BE2C (cell line): Measurements from ENCODE around the gene SUCLA2.

Experiments used
- DNase-seq: peaks from one replicate; pipeline ENCODE4 v3.0.0-alpha.2; 2020
- H3K27me3 ChIP-seq: fragments of 250-450 bp; sonication (Bioruptor Pico); 2 replicates; pipeline ENCODE4 v1.5.1; 2020; ENCODE audit warnings: mild to moderate bottlenecking
- H3K36me3 ChIP-seq: fragments of 250-450 bp; sonication (Bioruptor Pico); 2 replicates; pipeline ENCODE4 v1.5.1; 2020; ENCODE audit warnings: mild to moderate bottlenecking
- H3K4me1 ChIP-seq: fragments of 250-450 bp; sonication (Bioruptor Pico); 2 replicates; pipeline ENCODE4 v1.5.1; 2020
- H3K4me3 ChIP-seq: 2 replicates; pipeline ENCODE4 v1.5.1; 2011; ENCODE audit warnings: low read depth, low read length
- H3K9me3 ChIP-seq: fragments of 250-450 bp; sonication (Bioruptor Pico); 2 replicates; pipeline ENCODE4 v1.5.1; 2020
- CTCF ChIP-seq: IDR thresholded peaks from 2 replicates; pipeline ENCODE4 v1.5.1; 2012; ENCODE audit warnings: mild to moderate bottlenecking, low read depth, low read length

The SUCLA2 gene

DNA sequence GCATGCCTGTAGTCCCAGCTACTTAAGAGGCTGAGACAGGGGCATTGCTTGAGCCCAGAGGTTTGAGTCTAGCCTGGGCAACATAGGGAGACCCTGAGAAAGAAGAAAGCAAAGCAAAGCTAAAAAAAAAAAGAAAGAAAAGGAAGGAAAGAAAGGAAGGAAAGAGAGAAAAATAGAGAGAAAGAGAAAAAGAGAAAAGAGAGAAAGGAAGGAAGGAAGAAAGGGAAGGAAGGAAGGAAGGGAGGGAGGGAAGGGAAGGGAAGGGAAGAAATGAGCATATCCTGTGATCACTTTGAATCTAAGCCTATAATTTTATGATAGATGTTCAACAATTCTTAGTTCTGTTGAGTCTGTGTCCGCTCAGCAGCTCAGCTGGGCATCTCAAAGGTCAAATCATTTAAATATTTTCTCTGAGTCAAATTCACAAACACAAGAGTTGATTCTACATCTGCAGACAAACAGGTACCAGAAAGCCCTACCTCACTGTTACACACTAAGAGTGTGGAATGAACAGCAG is 70.4 kb downstream of the SUCLA2 start:
- DNase-seq, result no peak
- TF ChIP-seq CTCF, result no peak
- H3K4me1 ChIP-seq, result no peaks in the 10 kb centered on the region
- H3K27me3 ChIP-seq, result no peaks in the 10 kb centered on the region; the same call in 1 of the 2 replicates
- H3K9me3 ChIP-seq, result no peaks in the 10 kb centered on the region
- no peaks in the 10 kb centered on the region for H3K36me3 ChIP-seq
- no peak overlapping the region for H3K4me3 ChIP-seq

DNA sequence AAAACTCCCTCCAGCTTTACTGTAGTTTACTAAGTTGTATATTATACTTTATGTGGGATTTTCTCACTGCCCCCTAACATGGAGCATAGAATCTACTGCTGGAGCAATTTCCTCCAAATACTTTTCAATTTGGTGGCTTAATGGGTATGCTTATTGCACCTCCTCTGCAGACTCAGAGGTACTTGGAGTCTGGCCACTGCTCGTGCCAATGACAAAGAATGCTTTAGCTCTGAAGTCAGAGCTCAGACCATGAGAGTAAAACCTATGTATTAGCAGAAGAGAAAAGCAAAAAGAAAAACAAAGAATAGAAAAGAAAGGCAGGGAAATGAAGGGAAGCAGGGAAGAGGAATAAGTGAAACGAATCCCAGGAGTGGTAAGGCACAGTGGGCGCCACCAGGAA is 71.9 kb downstream of the SUCLA2 start:
- H3K27me3 ChIP-seq, result no peaks in the 10 kb centered on the region; the same call in 1 of the 2 replicates
- no peak for DNase-seq
- no peaks in the 10 kb centered on the region for H3K9me3 ChIP-seq
- no peaks in the 10 kb centered on the region for H3K36me3 ChIP-seq
- H3K4me1 ChIP-seq, result no peaks in the 10 kb centered on the region
- no peak for TF ChIP-seq CTCF
- H3K4me3 ChIP-seq, result no peak overlapping the region

- 0 out of 2 replicates have a peak, but pooled peaks cover 2% of the 10 kb centered on the region for H3K27me3 ChIP-seq
- no peaks in the 10 kb centered on the region for H3K9me3 ChIP-seq
- TF ChIP-seq CTCF, result no peak
- no peak overlapping the region for H3K4me3 ChIP-seq
- no peak for DNase-seq
- H3K36me3 ChIP-seq, result no peaks in the 10 kb centered on the region
- H3K4me1 ChIP-seq, result no peaks in the 10 kb centered on the region
These were observed 84.0 kb downstream of the SUCLA2 start for GRCh38 chr13:47917022-47917574.

GRCh38 chr13:47908197-47908902 is 92.7 kb downstream of the SUCLA2 start:
- no peaks in the 10 kb centered on the region for H3K4me1 ChIP-seq
- no peak for DNase-seq
- no peaks in the 10 kb centered on the region; the same call in 1 of the 2 replicates for H3K9me3 ChIP-seq
- no peaks in the 10 kb centered on the region for H3K36me3 ChIP-seq
- no peaks in the 10 kb centered on the region for H3K27me3 ChIP-seq
- no peak overlapping the region for H3K4me3 ChIP-seq
- TF ChIP-seq CTCF, result no peak

GRCh38 chr13:47904891-47905290 is 96.2 kb downstream of the SUCLA2 start:
- no peak for DNase-seq
- Histone ChIP-seq H3K27me3 (no peaks in the 10 kb centered on the region), H3K4me3 (no peak overlapping the region), H3K36me3 (no peaks in the 10 kb centered on the region), H3K4me1 (no peaks in the 10 kb centered on the region), H3K9me3 (no peaks in the 10 kb centered on the region; the same call in 1 of the 2 replicates)
- TF ChIP-seq CTCF, result no peak

DNA sequence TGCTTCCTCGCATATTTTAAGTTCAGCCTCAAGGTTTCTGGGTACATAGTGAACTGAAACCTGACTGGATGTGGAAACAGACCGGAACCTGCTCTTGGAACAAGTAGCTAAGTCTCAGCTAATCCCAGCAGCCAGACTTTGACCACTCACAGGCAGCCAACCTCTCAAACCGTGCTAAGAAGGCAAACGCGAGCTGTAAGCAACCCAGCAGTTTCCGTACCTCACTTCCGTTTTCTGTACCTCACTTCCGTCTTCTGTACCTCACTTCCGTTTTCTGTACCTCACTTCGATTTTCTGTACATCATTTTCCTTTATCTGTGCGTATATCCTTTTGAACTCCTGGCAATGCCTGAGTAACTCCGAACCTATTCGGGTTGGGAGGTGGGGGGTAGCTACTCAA is 96.8 kb downstream of the SUCLA2 start:
- H3K27me3 ChIP-seq, result no peaks in the 10 kb centered on the region
- no peaks in the 10 kb centered on the region for H3K36me3 ChIP-seq
- no peak for TF ChIP-seq CTCF
- DNase-seq, result no peak
- H3K4me3 ChIP-seq, result no peak overlapping the region
- no peaks in the 10 kb centered on the region for H3K4me1 ChIP-seq
- H3K9me3 ChIP-seq, result no peaks in the 10 kb centered on the region; the same call in 1 of the 2 replicates
